ENCODE results near the gene UBTD2. TPM values are rescaled to one million over a fixed set of nuclear protein-coding genes. Genes with fewer than 3 reads are reported as not detected.
A peak's percentile ranks its signal among the peaks of the same experiment; 100 is the strongest.

UBTD2 gene
- total and polyA plus RNA-seq, 2 of the 4 experiments (the other 2 are of a cell fraction): 11.2 to 20.6 TPM

- Histone ChIP-seq H3K14ac (replicated peaks; ENCODE audit: low read depth, low read length) (0 out of 2 replicates have a peak overlapping the region, but pooled peaks have one; percentile 0), H3K4ac (ENCODE audit: low read depth, low read length) (peak overlapping the region; percentile 47), H3K56ac (ENCODE audit: extremely low read depth, insufficient read depth, low read length) (peak overlapping the region; percentile 11; the same call in 1 of the 2 replicates), H4K8ac (ENCODE audit: low read depth in 2 of 2, low read length in 2 of 2) (peak overlapping the region in 1 of 2 experiments; percentile 17; a peak in 1 of 4 replicates), H2BK5ac (ENCODE audit: low read depth, low read length, poor library complexity, severe bottlenecking) (no peak overlapping the region), H3K4me1 (ENCODE audit: control insufficient read depth, insufficient read depth, low read length) (peaks cover 11% of the 10 kb centered on the region), H3K79me1 (ENCODE audit: low read depth in 1 of 2, low read length in 2 of 2) (peaks cover 15 to 34% of the 10 kb centered on the region in 2 experiments; a peak in 3 of 4 replicates), H2AFZ (replicated peaks; ENCODE audit: low read length, poor library complexity) (peak overlapping the region; percentile 99), H3K4me3 (ENCODE audit: insufficient read depth, low read depth, low read length) (peak overlapping the region; percentile 98), H4K20me1 (ENCODE audit: insufficient read depth, low read length) (peaks cover 4% of the 10 kb centered on the region), H3K9me3 (ENCODE audit: control insufficient read depth, insufficient read depth, low read length) (no peaks in the 10 kb centered on the region), H3K9ac (ENCODE audit: low read depth, low read length) (no peak overlapping the region), H2BK15ac (ENCODE audit: low read depth, low read length) (no peak overlapping the region), H3K9me1 (ENCODE audit: insufficient read depth, low read length) (peaks cover 6% of the 10 kb centered on the region), H3K27ac (ENCODE audit: insufficient read depth, low read length) (no peak overlapping the region), H4K91ac (ENCODE audit: insufficient read depth, low read depth, low read length) (peak overlapping the region; percentile 29; the same call in 1 of the 2 replicates), H2AK5ac (ENCODE audit: low read depth, low read length) (no peak overlapping the region), H2AK9ac (replicated peaks; ENCODE audit: low read depth, low read length, poor library complexity) (peak overlapping the region; percentile 81), H2BK20ac (ENCODE audit: low read depth, low read length) (no peak overlapping the region), H3K36me3 (ENCODE audit: control insufficient read depth, insufficient read depth, low read length) (no peaks in the 10 kb centered on the region), H3K18ac (ENCODE audit: low read depth, low read length) (no peak overlapping the region), H2BK120ac (ENCODE audit: low read depth, low read length) (no peak overlapping the region), H4K5ac (ENCODE audit: low read depth, low read length) (no peak overlapping the region; the same call in 1 of the 2 replicates), H3K23ac (ENCODE audit: low read depth, low read length) (no peak overlapping the region), H3K4me2 (ENCODE audit: low read depth, low read length) (peak overlapping the region; percentile 80; the same call in 1 of the 2 replicates), H3K27me3 (ENCODE audit: control insufficient read depth, insufficient read depth, low read length) (no peaks in the 10 kb centered on the region)
- ATAC-seq (ENCODE audit: low read depth) (no peak), DNase-seq (peak; percentile 38)
- in situ Hi-C loops (cut with MboI; ENCODE audit: low sequenced_read_pairs): loop anchor here (5.0 to 25.0 kb wide), 2 partner anchors 87 to 777 kb away; partner anchors contain the start of gene FGF18
- dilution Hi-C loops (cut with HindIII; ENCODE audit: low sequenced_read_pairs, unreplicated experiment): no loop called here
- no TSS peak for BruUV-seq (replicated peaks)
- ChIA-PET CTCF (interaction anchor here (0.5 to 1.4 kb wide), 13 partner anchors 9 to 591 kb away, joined by 3 to 7 read pairs (median 3); partner anchors contain the start of gene FBXW11), POLR2A (ENCODE audit: unreplicated experiment) (no interaction called here)
- WGBS, 2 experiments (ENCODE audit: extremely low coverage in 2 of 2, insufficient read length in 1 of 2): 39% methylated on average over 7 of the region's 30 CpGs; no CpG with 5 or more reads in 1 of the 2 experiments
- intact Hi-C loops (cut with micrococcal nuclease): loop anchor here (1.0 to 5.0 kb wide), 6 partner anchors 82 to 772 kb away; partner anchors contain the start of genes FBXW11, FGF18 and UBTD2
- TF ChIP-seq CEBPB (IDR thresholded peaks at IDR 0.05; ENCODE audit: low read depth, low read length) (no peak), POLR2A (IDR thresholded peaks at IDR 0.05; ENCODE audit: low read depth, low read length) (no peak), RAD21 (IDR thresholded peaks at IDR 0.05; ENCODE audit: low read length) (no peak), NFE2L2 (IDR thresholded peaks at IDR 0.05; ENCODE audit: low read depth, low read length) (no peak), MXI1 (IDR thresholded peaks at IDR 0.05; ENCODE audit: borderline replicate concordance, low read depth, low read length) (no peak), CHD1 (IDR thresholded peaks at IDR 0.05; ENCODE audit: low read depth, low read length) (no peak), USF2 (IDR thresholded peaks at IDR 0.05; ENCODE audit: low read depth, low read length) (no peak), MAZ (IDR thresholded peaks at IDR 0.05; ENCODE audit: borderline replicate concordance, low read depth, low read length) (no peak), SMC3 (IDR thresholded peaks at IDR 0.05; ENCODE audit: low read depth, low read length) (no peak), RCOR1 (IDR thresholded peaks at IDR 0.05; ENCODE audit: insufficient replicate concordance, low read length) (no peak), BHLHE40 (IDR thresholded peaks at IDR 0.05; ENCODE audit: low read depth, low read length) (no peak; the same call in 1 of the 2 replicates), MAFK (IDR thresholded peaks at IDR 0.05; ENCODE audit: low read depth, low read length) (no peak), CTCF (conservative IDR thresholded peaks at IDR 0.05; ENCODE audit: low read depth, low read length) (no peak), RFX5 (IDR thresholded peaks at IDR 0.05; ENCODE audit: low read depth, low read length) (no peak)
Observed at GRCh38 chr5:172188893-172189692, 94.5 kb downstream of the UBTD2 start.
